ENCODE measurements around the gene EIF1B. TPM values are rescaled to one million over a fixed set of nuclear protein-coding genes. Genes with fewer than 3 reads are reported as not detected.

EIF1B gene
- total RNA-seq: 10 to 100 TPM in 3 of 4 donors, 1 to 10 TPM in 1; 5.2 to 90.2 (median 25.2) TPM

DNA sequence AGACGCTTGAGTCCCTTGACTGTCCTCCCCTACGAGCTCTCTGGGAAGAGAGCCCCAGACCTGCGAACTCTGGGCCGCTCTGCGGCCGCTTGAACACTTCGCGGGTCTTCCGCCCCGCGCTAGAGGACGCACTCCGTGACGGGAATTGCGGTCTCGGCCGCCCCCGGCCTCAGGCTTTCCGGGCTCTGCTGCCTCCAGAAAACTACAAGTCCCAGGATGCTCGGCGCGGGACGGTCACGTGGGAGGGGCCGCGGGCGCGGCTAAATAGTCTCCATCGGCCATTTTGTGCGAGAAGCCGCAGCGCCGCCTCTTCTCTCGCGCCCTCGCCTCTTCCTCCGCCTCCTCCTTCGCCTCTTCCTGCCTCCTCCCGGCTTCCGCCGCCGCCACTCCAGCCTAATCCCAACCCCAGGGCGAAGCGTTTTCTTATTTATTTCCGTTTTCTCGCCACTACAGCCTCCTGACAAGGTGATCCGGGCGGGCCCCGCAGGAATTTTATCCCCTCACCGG is at the start of gene EIF1B:
Gene EIF1B (plus strand): TSS at position 290 of the 507 bp plus-strand sequence. CDS start 235 bp downstream, outside the sequence.
- H3K9me3 ChIP-seq: no peaks in the 10 kb centered on the region
- peaks cover 0 to 7% (median 0%) of the 10 kb centered on the region in 4 donors for H3K36me3 ChIP-seq
- in situ Hi-C loops (cut with MboI; ENCODE audit: low pct_ligation_motif_present in 1 of 4, low pct_unique_long_range_greater_than_20kb in 1 of 4, low sequenced_read_pairs in 3 of 4) (loop anchor here in 1 of 4 donors (25.0 kb wide), 1 partner anchor 897 kb away; the partner anchor contains the start of gene RPSA), intact Hi-C loops (cut with DNase I; ENCODE audit: low total_unique reads) (no loop called here)
- peaks cover 0 to 47% (median 16%) of the 10 kb centered on the region in 4 donors for H3K4me1 ChIP-seq
- no peaks in the 10 kb centered on the region for H3K27me3 ChIP-seq
- WGBS, 2 donors (ENCODE audit: low coverage in 1 of 2): 1% methylated on average over 21 to 30 of the region's 50 CpGs
- peak within 1 kb of the TSS; percentile 96 to 100 (median 98) for H3K27ac ChIP-seq
- DNase-seq: peak; percentile 99
- TF ChIP-seq, protein P1, sequence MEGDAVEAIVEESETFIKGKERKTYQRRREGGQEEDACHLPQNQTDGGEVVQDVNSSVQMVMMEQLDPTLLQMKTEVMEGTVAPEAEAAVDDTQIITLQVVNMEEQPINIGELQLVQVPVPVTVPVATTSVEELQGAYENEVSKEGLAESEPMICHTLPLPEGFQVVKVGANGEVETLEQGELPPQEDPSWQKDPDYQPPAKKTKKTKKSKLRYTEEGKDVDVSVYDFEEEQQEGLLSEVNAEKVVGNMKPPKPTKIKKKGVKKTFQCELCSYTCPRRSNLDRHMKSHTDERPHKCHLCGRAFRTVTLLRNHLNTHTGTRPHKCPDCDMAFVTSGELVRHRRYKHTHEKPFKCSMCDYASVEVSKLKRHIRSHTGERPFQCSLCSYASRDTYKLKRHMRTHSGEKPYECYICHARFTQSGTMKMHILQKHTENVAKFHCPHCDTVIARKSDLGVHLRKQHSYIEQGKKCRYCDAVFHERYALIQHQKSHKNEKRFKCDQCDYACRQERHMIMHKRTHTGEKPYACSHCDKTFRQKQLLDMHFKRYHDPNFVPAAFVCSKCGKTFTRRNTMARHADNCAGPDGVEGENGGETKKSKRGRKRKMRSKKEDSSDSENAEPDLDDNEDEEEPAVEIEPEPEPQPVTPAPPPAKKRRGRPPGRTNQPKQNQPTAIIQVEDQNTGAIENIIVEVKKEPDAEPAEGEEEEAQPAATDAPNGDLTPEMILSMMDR (IDR thresholded peaks at IDR 0.05): peak; percentile 76 to 94 (median 88)
- TF ChIP-seq POLR2A (IDR thresholded peaks at IDR 0.05) (peak; percentile 93), EP300 (IDR thresholded peaks at IDR 0.05; ENCODE audit: low read depth) (no peak), POLR2AphosphoS5 (IDR thresholded peaks at IDR 0.05) (peak; percentile 94 to 97 (median 97))
- peak within 1 kb of the TSS; percentile 81 to 100 (median 96) for H3K4me3 ChIP-seq

DNA sequence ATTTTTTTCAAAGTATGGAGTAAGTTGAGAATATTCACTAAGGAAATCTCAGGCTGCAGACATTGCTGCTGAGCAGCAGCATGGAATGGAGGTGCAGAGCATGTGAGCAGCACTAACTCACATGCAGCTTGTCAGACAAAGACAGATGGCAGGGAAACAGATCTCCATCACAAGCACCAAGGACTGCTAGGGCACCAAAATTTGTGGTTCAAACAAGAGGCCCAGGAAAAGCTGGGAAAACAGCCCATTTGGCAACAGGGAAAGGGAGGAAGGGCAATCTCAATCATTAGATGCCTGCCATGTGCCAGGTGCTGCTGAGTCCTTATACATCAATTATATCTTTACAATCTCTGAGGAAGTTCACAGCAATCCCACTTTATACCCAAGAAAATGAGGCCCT is 47.2 kb upstream of the EIF1B start:
- no peak overlapping the region for H3K27ac ChIP-seq
- TF ChIP-seq, protein P1 (IDR thresholded peaks at IDR 0.05): no peak
- no peak for TF ChIP-seq EP300 (IDR thresholded peaks at IDR 0.05; ENCODE audit: low read depth)
- TF ChIP-seq POLR2A (IDR thresholded peaks at IDR 0.05): no peak
- no peak for TF ChIP-seq POLR2AphosphoS5 (IDR thresholded peaks at IDR 0.05)
- intact Hi-C loops (cut with DNase I; ENCODE audit: low total_unique reads) (no loop called here), in situ Hi-C loops (cut with MboI; ENCODE audit: low pct_ligation_motif_present in 1 of 4, low pct_unique_long_range_greater_than_20kb in 1 of 4, low sequenced_read_pairs in 3 of 4) (no loop called here)
- no peaks in the 10 kb centered on the region for H3K9me3 ChIP-seq
- H3K27me3 ChIP-seq: no peaks in the 10 kb centered on the region
- no peak for DNase-seq
- H3K4me1 ChIP-seq: peaks cover 0 to under 1% (median 0%) of the 10 kb centered on the region in 4 donors
- H3K4me3 ChIP-seq: no peak overlapping the region
- no peaks in the 10 kb centered on the region for H3K36me3 ChIP-seq

DNA sequence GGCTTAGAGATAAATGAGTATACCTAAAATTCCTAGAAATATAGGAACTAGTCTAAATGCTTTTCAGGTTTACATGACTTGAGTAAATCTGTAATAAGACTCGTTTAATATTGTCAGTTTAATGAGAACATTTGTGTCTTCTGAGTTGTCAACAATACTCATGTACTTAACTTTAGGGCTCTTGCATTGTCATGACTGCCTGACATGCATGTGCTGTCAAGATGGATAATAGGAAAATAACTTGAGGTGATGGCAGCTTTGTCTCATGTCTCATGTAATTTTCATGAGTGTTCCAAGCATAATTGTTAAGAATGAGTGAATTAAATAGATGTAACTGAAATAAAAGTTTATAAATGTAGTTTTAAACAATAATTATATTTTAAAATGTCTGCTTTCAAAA is 45.1 kb upstream of the EIF1B start:
- in situ Hi-C loops (cut with MboI; ENCODE audit: low pct_ligation_motif_present in 1 of 4, low pct_unique_long_range_greater_than_20kb in 1 of 4, low sequenced_read_pairs in 3 of 4) (no loop called here), intact Hi-C loops (cut with DNase I; ENCODE audit: low total_unique reads) (no loop called here)
- 67 to 73% methylated on average over 1 of the region's 1 CpG for WGBS, 2 donors (ENCODE audit: low coverage in 1 of 2)
- no peaks in the 10 kb centered on the region for H3K27me3 ChIP-seq
- DNase-seq: no peak
- no peak overlapping the region for H3K27ac ChIP-seq
- H3K4me1 ChIP-seq: peaks cover 0 to 10% (median 2%) of the 10 kb centered on the region in 4 donors
- no peak overlapping the region for H3K4me3 ChIP-seq
- no peaks in the 10 kb centered on the region for H3K9me3 ChIP-seq
- TF ChIP-seq POLR2A (IDR thresholded peaks at IDR 0.05) (no peak), POLR2AphosphoS5 (IDR thresholded peaks at IDR 0.05) (no peak), EP300 (IDR thresholded peaks at IDR 0.05; ENCODE audit: low read depth) (no peak)
- TF ChIP-seq, protein P1 (IDR thresholded peaks at IDR 0.05): no peak
- H3K36me3 ChIP-seq: no peaks in the 10 kb centered on the region

DNA sequence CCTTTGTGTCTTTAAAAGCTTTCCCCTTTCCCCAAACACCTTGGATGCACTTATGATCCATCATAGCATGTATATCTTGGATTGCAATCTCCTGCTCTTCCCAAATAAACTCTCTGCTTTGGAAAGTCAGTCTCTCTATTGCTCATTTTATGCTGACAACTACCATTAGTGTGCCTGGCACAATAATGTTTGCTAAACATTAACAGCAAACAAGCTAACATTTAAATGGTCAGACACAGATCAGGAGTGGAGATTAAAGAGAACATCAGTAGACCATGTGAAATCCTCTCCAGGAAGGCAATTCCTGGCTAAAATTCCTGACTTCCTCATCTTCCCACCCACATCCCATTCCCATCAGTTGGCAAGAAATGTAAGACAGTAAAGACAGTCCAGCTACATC is 44.3 kb upstream of the EIF1B start:
- intact Hi-C loops (cut with DNase I; ENCODE audit: low total_unique reads): no loop called here
- H3K9me3 ChIP-seq: no peaks in the 10 kb centered on the region
- no peaks in the 10 kb centered on the region for H3K27me3 ChIP-seq

More for the DNA sequence above, 44.3 kb upstream of the EIF1B start:
- in situ Hi-C loops (cut with MboI; ENCODE audit: low pct_ligation_motif_present in 1 of 4, low pct_unique_long_range_greater_than_20kb in 1 of 4, low sequenced_read_pairs in 3 of 4): no loop called here
- no peak for DNase-seq
- no peak overlapping the region for H3K4me3 ChIP-seq
- TF ChIP-seq POLR2AphosphoS5 (IDR thresholded peaks at IDR 0.05): no peak
- TF ChIP-seq POLR2A (IDR thresholded peaks at IDR 0.05): no peak
- TF ChIP-seq, protein P1 (IDR thresholded peaks at IDR 0.05): no peak
- TF ChIP-seq EP300 (IDR thresholded peaks at IDR 0.05; ENCODE audit: low read depth): no peak
- H3K36me3 ChIP-seq: no peaks in the 10 kb centered on the region
- H3K27ac ChIP-seq: no peak overlapping the region
- H3K4me1 ChIP-seq: peaks cover 0 to 10% (median 2%) of the 10 kb centered on the region in 4 donors

All from transverse colon (tissue), 4 donors.